GM23248 (cell line): ENCODE data around the gene ZSWIM6. TPM values are rescaled to one million over a fixed set of nuclear protein-coding genes. Genes with fewer than 3 reads are reported as not detected.

Source experiments
- DNase-seq: peaks from one replicate; pipeline ENCODE4 v3.0.0-alpha.2; 2015
- H2AFZ ChIP-seq: fragments of 200-600 bp; sonication (generic); 2 replicates; pipeline ENCODE4 v1.6.1; 2016; ENCODE audit warnings: antibody characterized with exemption
- H3F3A ChIP-seq: fragments of 200-600 bp; sonication (generic); 2 replicates; pipeline ENCODE4 v1.6.1; 2016; ENCODE audit warnings: mild to moderate bottlenecking, antibody characterized with exemption, mixed run types; ENCODE audit not compliant: insufficient read depth
- H3K27ac ChIP-seq: fragments of 200-600 bp; sonication (generic); 2 replicates; pipeline ENCODE4 v1.5.1; 2016; ENCODE audit warnings: mild to moderate bottlenecking
- H3K27me3 ChIP-seq: fragments of 200-600 bp; sonication (generic); replicated peaks from 2 replicates; pipeline ENCODE4 v1.6.1; 2016; ENCODE audit warnings: mild to moderate bottlenecking; ENCODE audit not compliant: insufficient read depth
- H3K36me3 ChIP-seq: fragments of 200-600 bp; sonication (generic); 2 replicates; pipeline ENCODE4 v1.6.1; 2016; ENCODE audit warnings: low read depth, mild to moderate bottlenecking
- H3K4me1 ChIP-seq: fragments of 200-600 bp; sonication (generic); 2 replicates; pipeline ENCODE4 v1.6.1; 2016; ENCODE audit warnings: mild to moderate bottlenecking; ENCODE audit not compliant: insufficient read depth
- H3K4me2 ChIP-seq: fragments of 200-600 bp; sonication (generic); one replicate; pipeline ENCODE4 v1.6.1; 2016; ENCODE audit warnings: mild to moderate bottlenecking; ENCODE audit not compliant: unreplicated experiment
- H3K4me3 ChIP-seq: fragments of 200-600 bp; sonication (generic); 2 replicates; pipeline ENCODE4 v1.5.1; 2016; ENCODE audit warnings: mild to moderate bottlenecking
- H3K79me2 ChIP-seq: fragments of 200-600 bp; sonication (generic); 2 replicates; pipeline ENCODE4 v1.6.1; 2016; ENCODE audit warnings: mild to moderate bottlenecking; ENCODE audit not compliant: insufficient read depth
- H3K9ac ChIP-seq: fragments of 200-600 bp; sonication (generic); 2 replicates; pipeline ENCODE4 v1.6.1; 2016; ENCODE audit warnings: mild to moderate bottlenecking
- H3K9me2 ChIP-seq: fragments of 200-600 bp; sonication (generic); 2 replicates; pipeline ENCODE4 v1.6.1; 2016; ENCODE audit warnings: mixed run types, mild to moderate bottlenecking, moderate library complexity; ENCODE audit not compliant: insufficient read depth
- H3K9me3 ChIP-seq: fragments of 200-600 bp; sonication (generic); one replicate; pipeline ENCODE4 v1.6.1; 2017; ENCODE audit warnings: low read depth
- H4K20me1 ChIP-seq: fragments of 200-600 bp; sonication (generic); 2 replicates; pipeline ENCODE4 v1.6.0; 2016; ENCODE audit not compliant: insufficient read depth
- EZH2 ChIP-seq: fragments of 200-600 bp; sonication (generic); IDR thresholded peaks from 2 replicates; pipeline ENCODE4 v1.6.1; 2018; ENCODE audit warnings: antibody characterized with exemption, mild to moderate bottlenecking; ENCODE audit not compliant: insufficient read depth, poor library complexity, severe bottlenecking
- EZH2phosphoT487 ChIP-seq: fragments of 200-600 bp; sonication (generic); IDR thresholded peaks from 2 replicates; pipeline ENCODE4 v1.6.1; 2018; ENCODE audit warnings: antibody characterized with exemption, moderate library complexity, mild to moderate bottlenecking, low read depth; ENCODE audit not compliant: insufficient read depth
- WGBS, 2 experiments: methylation state at CpG; one replicate each; pipeline ENCODE4 v1.1.6; 2015 to 2017; ENCODE audit warnings: low lambda C conversion rate in 2 of 2, low coverage in 1 of 2; ENCODE audit errors: missing lambda C conversion rate in 2 of 2; 5-methylcytosine and 5-hydroxymethylcytosine counted together
- in situ Hi-C: fragments of 300-500 bp; cut with MboI; formaldehyde crosslinking; loops from 2 replicates; pipeline ENCODE4 v1.15.0; 2020
- polyA plus RNA-seq: library from polyadenylated mRNA; unstranded; fragments of >200 nt; fragmentation: Nextera tagmentation; extraction: Ambion mirVana; gene quantifications from 2 replicates; pipeline ENCODE4 v1.2.1, GENCODE V29; 2016
- total RNA-seq: library from RNA; depleted of rRNA; stranded (reverse); fragments of >200 nt; shearing (Covaris generic); gene quantifications from 2 replicates; pipeline ENCODE4 v1.2.3, GENCODE V29; 2014

Gene ZSWIM6
- total and polyA plus RNA-seq, 2 experiments from 2014 or later, result 1.5 to 4.8 TPM

DNA sequence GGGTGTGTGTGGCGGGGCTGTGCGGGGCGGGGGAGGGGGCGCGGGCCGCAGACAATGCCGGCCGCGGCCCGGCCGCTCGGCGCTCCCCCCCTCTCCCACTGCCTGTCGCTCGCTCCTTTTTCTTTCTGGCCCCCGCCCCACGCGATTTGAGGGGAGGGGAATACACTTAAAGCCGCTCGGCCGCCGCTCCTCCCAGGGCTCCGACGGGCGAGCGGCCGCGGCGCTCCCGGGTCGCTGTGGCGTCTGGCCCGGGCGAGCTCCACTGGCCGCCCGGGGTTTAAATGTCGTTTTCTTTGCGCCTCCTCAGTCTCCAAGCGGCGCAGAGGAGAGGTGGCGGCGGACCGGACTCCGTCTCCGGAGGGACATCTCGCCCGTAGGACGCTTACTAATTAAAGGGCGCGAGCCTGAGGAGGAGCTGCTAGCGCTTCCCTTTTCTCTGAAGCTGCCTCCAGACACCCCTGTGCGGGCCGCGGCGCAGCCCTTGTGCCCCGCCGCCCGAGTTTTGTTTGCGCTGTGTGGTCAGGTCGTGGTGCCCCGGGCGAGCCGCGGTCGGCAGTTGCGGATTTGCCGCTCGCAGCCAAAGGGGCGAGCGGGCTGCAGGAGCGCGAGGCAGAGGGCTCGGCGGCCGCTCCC is 1.4 kb downstream of the ZSWIM6 start:
- in situ Hi-C loops, result loop anchor here (25.0 kb wide), 1 partner anchor 646 kb away; no protein-coding TSS in a partner anchor
- Histone ChIP-seq H3K4me1 (peaks cover 29% of the 10 kb centered on the region), H3K4me2 (peak overlapping the region; percentile 97), H3K9me3 (no peaks in the 10 kb centered on the region), H3K27me3 (no peaks in the 10 kb centered on the region), H2AFZ (peak overlapping the region; percentile 59), H3K9ac (peak overlapping the region; percentile 92), H3K36me3 (no peaks in the 10 kb centered on the region), H3K9me2 (no peaks in the 10 kb centered on the region), H3K27ac (peak overlapping the region; percentile 68), H3F3A (peaks cover 19% of the 10 kb centered on the region), H3K79me2 (peaks cover 57% of the 10 kb centered on the region), H3K4me3 (peak overlapping the region; percentile 94), H4K20me1 (peaks cover 22% of the 10 kb centered on the region; the same call in 1 of the 2 replicates)
- 1% methylated on average over 44 to 72 of the region's 75 CpGs for WGBS, 2 experiments
- peak; percentile 74 for DNase-seq
- no peak for TF ChIP-seq EZH2phosphoT487
- no peak for TF ChIP-seq EZH2

DNA sequence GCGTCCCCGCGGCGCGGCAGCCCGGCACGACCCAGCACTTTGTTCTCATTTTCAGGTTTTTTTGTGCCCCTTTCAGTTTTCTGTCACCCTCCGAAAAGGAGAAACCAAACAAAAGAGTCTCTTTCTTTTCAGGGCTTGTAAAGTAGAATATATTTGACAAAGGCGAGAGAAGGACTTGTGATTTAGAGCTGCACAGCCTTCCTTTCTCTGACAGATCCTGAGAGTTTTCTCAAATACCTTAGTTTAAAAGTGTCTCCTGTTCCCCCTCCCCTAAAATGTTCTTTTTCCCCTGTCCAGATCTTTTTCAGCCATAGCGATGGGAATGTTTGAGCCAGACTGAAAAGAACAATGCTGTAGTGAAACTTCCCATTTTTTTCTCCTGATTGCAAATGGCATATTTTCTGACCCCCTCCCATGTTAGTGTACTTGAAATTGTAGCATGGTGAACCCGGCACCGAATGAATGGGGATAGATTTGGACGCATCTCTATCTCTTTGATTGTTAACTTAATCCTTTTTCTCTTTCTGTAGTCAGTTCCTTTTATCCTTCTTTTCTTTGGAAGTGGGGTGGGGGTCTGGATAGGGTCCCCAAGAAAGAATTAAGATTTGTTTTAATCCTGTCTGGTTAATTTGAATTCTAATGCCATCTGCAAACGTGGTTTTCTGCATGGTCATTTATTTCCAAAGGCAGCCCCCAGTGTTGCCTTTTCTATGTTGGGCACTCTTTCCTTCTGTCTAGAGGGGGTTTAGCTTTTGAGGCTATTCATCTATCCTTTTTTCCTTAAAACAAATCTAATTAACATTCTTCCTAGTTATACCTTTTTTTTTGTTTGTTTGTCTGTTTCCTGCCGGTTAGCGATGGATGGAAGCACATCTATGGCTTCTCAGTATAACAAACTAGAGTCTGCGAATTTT is 2.2 kb downstream of the ZSWIM6 start:
- peaks cover 22% of the 10 kb centered on the region; the same call in 1 of the 2 replicates for H4K20me1 ChIP-seq
- peaks cover 22% of the 10 kb centered on the region for H3K4me1 ChIP-seq
- H3K9me2 ChIP-seq, result no peaks in the 10 kb centered on the region
- WGBS, 2 experiments, result 19 to 21% methylated on average over 17 of the region's 17 CpGs
- peak overlapping the region; percentile 68 for H3K27ac ChIP-seq
- H3K4me3 ChIP-seq, result peak overlapping the region; percentile 94
- H3K79me2 ChIP-seq, result peaks cover 65% of the 10 kb centered on the region
- H3K4me2 ChIP-seq, result peak overlapping the region; percentile 97
- peak overlapping the region; percentile 59 for H2AFZ ChIP-seq
- no peaks in the 10 kb centered on the region for H3K36me3 ChIP-seq
- peak; percentile 27 for DNase-seq
- no peaks in the 10 kb centered on the region for H3K27me3 ChIP-seq
- H3K9me3 ChIP-seq, result no peaks in the 10 kb centered on the region
- TF ChIP-seq EZH2 (no peak), EZH2phosphoT487 (no peak)
- H3F3A ChIP-seq, result peaks cover 11% of the 10 kb centered on the region
- H3K9ac ChIP-seq, result peak overlapping the region; percentile 92
- in situ Hi-C loops, result loop anchor here (25.0 kb wide), 1 partner anchor 647 kb away; no protein-coding TSS in a partner anchor

DNA sequence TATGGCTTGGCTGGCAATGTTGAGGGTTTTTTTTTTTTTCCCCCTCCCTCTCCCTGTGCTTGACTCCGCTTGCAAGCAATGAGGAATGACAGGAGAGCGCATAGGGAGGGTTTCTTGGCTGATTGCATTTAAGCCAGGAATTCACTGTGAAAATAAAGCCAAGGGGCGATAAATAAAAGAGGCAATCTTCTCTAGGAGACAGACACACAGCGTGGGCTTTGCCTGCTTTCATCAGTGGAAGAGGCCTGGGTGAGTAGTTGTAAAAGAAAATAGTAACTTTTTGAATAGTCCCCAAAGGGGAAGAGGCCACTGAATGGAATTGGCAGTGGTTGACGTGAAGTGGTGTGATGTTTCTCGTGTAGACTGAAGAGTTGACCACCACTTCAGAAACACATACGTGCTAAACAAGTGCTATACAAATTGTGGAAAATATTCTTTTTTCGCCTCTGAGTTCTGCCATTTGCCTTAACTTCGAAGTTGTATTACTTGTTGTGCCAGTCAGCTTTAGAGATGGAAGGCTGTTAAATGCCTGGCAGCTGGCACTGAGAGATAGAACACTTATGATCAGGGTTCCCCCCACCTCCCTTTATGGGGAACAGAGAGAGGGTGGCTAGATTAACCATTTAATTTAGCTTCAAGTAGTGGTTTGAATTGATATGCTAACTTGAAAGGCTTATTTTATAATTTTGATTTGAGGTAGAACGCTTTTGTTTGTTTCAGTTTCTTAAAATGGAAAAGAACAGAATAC is 3.0 kb downstream of the ZSWIM6 start:
- H3K9ac ChIP-seq, result peak overlapping the region; percentile 92
- peaks cover 73% of the 10 kb centered on the region for H3K79me2 ChIP-seq
- H4K20me1 ChIP-seq, result peaks cover 25% of the 10 kb centered on the region; the same call in 1 of the 2 replicates
- no peak overlapping the region for H3K27ac ChIP-seq
- peak; percentile 17 for DNase-seq
- peaks cover 17% of the 10 kb centered on the region for H3K4me1 ChIP-seq
- 75% methylated on average over 10 of the region's 10 CpGs for whole genome bisulfite sequencing, 2 experiments
- peak overlapping the region; percentile 97 for H3K4me2 ChIP-seq
- peaks cover 6% of the 10 kb centered on the region for H3F3A ChIP-seq
- H3K9me2 ChIP-seq, result no peaks in the 10 kb centered on the region
- no peaks in the 10 kb centered on the region for H3K27me3 ChIP-seq
- TF ChIP-seq EZH2 (no peak), EZH2phosphoT487 (no peak)
- no peak overlapping the region for H2AFZ ChIP-seq
- peak overlapping the region; percentile 94 for H3K4me3 ChIP-seq
- in situ Hi-C loops, result loop anchor here (25.0 kb wide), 1 partner anchor 648 kb away; no protein-coding TSS in a partner anchor
- H3K36me3 ChIP-seq, result no peaks in the 10 kb centered on the region
- H3K9me3 ChIP-seq, result no peaks in the 10 kb centered on the region

DNA sequence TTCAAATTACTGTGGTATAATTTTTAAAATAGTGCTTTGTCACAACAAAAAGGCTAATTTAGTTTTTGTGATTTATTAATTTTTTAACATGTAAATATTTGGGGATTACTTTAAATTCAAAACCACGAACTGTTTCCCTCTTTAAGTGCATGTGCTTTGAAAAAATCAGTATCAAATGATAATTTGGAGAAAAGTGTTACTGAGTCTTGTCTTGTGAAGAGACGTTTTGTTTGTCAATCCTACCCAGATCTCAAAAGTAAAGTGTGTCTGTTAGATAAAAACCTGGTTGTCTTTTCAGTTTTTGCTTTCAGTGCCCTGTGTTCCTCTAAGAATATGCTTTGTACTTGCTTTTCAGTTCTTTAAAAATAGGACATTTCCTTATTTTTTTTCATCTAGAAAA is 7.7 kb downstream of the ZSWIM6 start:
- no peak for TF ChIP-seq EZH2
- TF ChIP-seq EZH2phosphoT487, result no peak
- Histone ChIP-seq H3K9me2 (no peaks in the 10 kb centered on the region), H3K27me3 (no peaks in the 10 kb centered on the region), H3K36me3 (no peaks in the 10 kb centered on the region), H3K9me3 (no peaks in the 10 kb centered on the region), H3K9ac (no peak overlapping the region), H3K4me2 (no peak overlapping the region), H3K4me3 (no peak overlapping the region), H2AFZ (no peak overlapping the region), H4K20me1 (peaks cover 42% of the 10 kb centered on the region), H3K4me1 (peaks cover 23% of the 10 kb centered on the region), H3K27ac (no peak overlapping the region), H3F3A (peaks cover 37% of the 10 kb centered on the region), H3K79me2 (peaks cover 100% of the 10 kb centered on the region)
- 98 to 100% methylated on average over 2 of the region's 2 CpGs for WGBS, 2 experiments
- DNase-seq, result no peak
- in situ Hi-C loops, result loop anchor here (25.0 kb wide), 1 partner anchor 652 kb away; no protein-coding TSS in a partner anchor
